ENCODE measurements around the gene KLHL3. TPM values are rescaled to one million over a fixed set of nuclear protein-coding genes. Genes with fewer than 3 reads are reported as not detected.

KLHL3 gene
- total RNA-seq, 2 donors from 2014 or later = 24.6 to 38.2 TPM

DNA sequence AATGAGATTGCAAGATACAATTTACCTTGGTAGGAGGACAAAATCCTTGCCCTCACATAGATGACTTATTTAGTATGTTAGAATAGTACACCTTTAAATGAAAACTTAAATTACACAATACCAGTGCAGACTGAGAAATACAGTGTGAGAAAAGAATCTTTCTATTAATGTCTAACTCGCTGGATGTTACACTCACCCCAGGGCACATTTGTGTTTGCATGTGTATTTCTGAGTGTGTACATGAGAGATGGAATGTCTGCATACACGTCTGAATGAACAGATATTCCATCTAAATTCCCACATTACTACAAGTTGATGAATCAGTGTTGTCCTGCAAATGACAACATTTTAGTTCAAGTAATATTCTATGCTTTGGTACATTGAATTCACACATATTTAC lies 99.8 kb downstream of the KLHL3 start:
- peaks cover 0 to 6% of the 10 kb centered on the region in 2 donors for H3K4me1 ChIP-seq
- H3K4me3 ChIP-seq = no peak overlapping the region
- no peak overlapping the region for H3K27ac ChIP-seq
- TF ChIP-seq, protein P1, sequence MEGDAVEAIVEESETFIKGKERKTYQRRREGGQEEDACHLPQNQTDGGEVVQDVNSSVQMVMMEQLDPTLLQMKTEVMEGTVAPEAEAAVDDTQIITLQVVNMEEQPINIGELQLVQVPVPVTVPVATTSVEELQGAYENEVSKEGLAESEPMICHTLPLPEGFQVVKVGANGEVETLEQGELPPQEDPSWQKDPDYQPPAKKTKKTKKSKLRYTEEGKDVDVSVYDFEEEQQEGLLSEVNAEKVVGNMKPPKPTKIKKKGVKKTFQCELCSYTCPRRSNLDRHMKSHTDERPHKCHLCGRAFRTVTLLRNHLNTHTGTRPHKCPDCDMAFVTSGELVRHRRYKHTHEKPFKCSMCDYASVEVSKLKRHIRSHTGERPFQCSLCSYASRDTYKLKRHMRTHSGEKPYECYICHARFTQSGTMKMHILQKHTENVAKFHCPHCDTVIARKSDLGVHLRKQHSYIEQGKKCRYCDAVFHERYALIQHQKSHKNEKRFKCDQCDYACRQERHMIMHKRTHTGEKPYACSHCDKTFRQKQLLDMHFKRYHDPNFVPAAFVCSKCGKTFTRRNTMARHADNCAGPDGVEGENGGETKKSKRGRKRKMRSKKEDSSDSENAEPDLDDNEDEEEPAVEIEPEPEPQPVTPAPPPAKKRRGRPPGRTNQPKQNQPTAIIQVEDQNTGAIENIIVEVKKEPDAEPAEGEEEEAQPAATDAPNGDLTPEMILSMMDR (IDR thresholded peaks at IDR 0.05) = no peak
- no peak for DNase-seq (ENCODE audit: low spot score)
- H3K36me3 ChIP-seq = peaks cover 29% of the 10 kb centered on the region
- no peaks in the 10 kb centered on the region for H3K27me3 ChIP-seq
- H3K9me3 ChIP-seq = no peaks in the 10 kb centered on the region

DNA sequence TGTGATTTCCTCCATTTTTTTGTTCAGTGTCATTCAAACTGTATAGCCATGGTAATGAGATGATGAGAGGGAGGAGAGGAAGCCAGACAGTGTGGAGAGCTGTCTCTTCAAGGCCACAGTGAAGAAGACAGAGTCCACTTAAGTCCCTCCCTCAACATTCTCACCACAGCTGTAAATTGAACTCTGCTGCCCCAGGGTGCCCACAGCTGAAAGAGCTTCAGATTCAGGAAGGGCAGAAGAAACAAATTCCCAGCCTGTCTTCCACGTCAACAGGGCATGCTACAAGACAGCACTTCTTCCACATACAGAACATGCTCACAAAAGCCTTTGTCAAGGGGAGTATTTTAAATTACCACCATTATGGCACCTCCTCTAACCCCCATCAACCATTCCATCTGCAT lies 100.4 kb downstream of the KLHL3 start:
- H3K27me3 ChIP-seq = no peaks in the 10 kb centered on the region
- DNase-seq (ENCODE audit: low spot score) = no peak
- no peaks in the 10 kb centered on the region for H3K9me3 ChIP-seq
- no peak overlapping the region for H3K27ac ChIP-seq
- H3K4me3 ChIP-seq = no peak overlapping the region
- H3K36me3 ChIP-seq = peaks cover 29% of the 10 kb centered on the region
- H3K4me1 ChIP-seq = peaks cover 0 to 9% of the 10 kb centered on the region in 2 donors
- TF ChIP-seq, protein P1 (IDR thresholded peaks at IDR 0.05) = no peak

DNA sequence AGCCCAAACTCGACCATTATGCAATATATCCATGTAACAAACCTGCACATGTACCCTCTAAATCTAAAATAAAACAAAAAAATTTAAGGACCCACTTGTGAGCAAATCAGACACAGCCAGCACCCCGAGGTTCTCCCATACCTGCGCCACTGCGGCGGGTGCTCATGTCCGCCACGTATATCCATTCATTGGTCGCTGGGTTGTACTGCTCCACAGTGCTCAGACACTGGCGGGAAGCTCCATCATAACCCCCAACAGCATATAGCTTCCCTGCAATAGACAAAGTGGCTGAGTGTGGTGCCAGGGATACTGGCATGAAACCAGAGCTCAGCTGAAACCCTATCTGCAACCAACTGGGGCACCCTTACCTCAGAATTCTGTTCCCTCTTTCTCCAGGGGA lies 102.0 kb downstream of the KLHL3 start:
- DNase-seq (ENCODE audit: low spot score) = no peak
- no peaks in the 10 kb centered on the region for H3K27me3 ChIP-seq
- TF ChIP-seq, protein P1 (IDR thresholded peaks at IDR 0.05) = no peak

DNA sequence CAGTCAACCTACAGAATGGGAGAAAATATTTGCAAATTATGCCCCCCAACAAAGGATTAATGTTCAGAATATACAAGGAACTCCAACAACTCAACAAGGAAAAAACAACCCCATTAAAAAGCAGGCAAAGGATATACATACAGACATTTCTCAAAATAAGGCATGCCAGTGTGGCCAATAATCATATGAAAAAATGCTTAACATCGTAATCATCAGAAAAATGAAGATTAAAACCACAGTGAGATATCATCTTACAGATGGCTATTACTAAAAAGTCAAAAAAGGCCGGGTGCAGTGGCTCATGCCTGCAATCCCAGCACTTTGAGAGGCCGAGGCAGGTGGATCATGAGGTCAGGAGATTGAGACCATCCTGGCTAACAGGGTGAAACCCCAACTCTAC lies 103.2 kb downstream of the KLHL3 start:
- TF ChIP-seq, protein P1 (IDR thresholded peaks at IDR 0.05) = no peak
- Histone ChIP-seq H3K4me3 (no peak overlapping the region), H3K4me1 (peaks cover 0 to 23% of the 10 kb centered on the region in 2 donors), H3K36me3 (peaks cover 10% of the 10 kb centered on the region), H3K27me3 (no peaks in the 10 kb centered on the region), H3K9me3 (no peaks in the 10 kb centered on the region), H3K27ac (no peak overlapping the region)
- DNase-seq (ENCODE audit: low spot score) = no peak

More for the DNA sequence above, 102.0 kb downstream of the KLHL3 start:
- peaks cover 22% of the 10 kb centered on the region for H3K36me3 ChIP-seq
- H3K4me1 ChIP-seq = peaks cover 0 to 23% of the 10 kb centered on the region in 2 donors
- no peak overlapping the region for H3K4me3 ChIP-seq
- H3K9me3 ChIP-seq = no peaks in the 10 kb centered on the region
- no peak overlapping the region for H3K27ac ChIP-seq

DNA sequence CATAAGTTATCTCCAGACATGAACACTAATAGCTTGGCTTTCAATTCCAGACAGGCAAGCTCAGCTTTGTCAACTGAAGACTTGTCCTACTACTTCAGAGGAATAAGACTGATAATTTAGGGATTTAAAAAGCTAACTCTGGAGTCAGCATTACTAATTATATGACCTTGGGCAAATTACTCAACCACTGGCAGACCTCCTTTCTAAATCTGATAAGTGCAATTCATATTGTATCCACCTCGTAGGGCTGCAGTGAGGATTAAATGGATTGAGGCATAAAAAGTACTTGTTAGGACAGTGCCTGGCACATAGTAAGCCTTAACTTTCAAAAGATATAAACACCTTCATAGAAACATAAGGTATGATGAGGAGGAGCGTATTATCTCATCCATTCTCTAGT lies 104.4 kb downstream of the KLHL3 start:
- H3K4me1 ChIP-seq = peaks cover 0 to 23% of the 10 kb centered on the region in 2 donors
- H3K4me3 ChIP-seq = no peak overlapping the region
- no peaks in the 10 kb centered on the region for H3K27me3 ChIP-seq
- H3K36me3 ChIP-seq = no peaks in the 10 kb centered on the region
- no peak for DNase-seq (ENCODE audit: low spot score)
- no peaks in the 10 kb centered on the region for H3K9me3 ChIP-seq
- peak overlapping the region; percentile 71 to 80 for H3K27ac ChIP-seq
- TF ChIP-seq, protein P1 (IDR thresholded peaks at IDR 0.05) = no peak

DNA sequence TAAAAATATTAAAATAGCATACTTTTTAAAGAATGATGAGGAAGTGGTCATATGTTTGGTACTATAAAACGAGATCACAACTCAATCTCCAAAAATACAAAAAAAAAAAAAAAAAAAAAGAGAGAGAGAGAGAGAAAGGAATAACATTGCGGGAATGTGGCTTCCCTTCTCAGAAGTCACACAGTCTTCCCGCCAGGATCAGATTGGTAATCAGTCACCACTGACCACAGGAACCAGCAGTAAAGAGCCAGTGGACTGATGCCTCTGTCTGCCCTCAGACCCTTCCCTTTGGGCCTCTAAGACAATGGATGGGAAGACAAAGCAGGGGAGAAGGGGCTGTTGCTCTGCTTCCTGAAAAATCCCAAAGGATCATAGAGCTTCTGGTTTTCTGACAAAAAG lies 104.9 kb downstream of the KLHL3 start:
- DNase-seq (ENCODE audit: low spot score) = no peak
- Histone ChIP-seq H3K4me3 (no peak overlapping the region), H3K36me3 (no peaks in the 10 kb centered on the region), H3K27me3 (no peaks in the 10 kb centered on the region), H3K4me1 (peaks cover 0 to 23% of the 10 kb centered on the region in 2 donors), H3K9me3 (no peaks in the 10 kb centered on the region), H3K27ac (peak overlapping the region; percentile 71 to 80)
- TF ChIP-seq, protein P1 (IDR thresholded peaks at IDR 0.05) = no peak
